GM19193 (cell line): ENCODE data around the gene LEPROT.

Experiments used
- POLR2A ChIP-seq: IDR thresholded peaks from 4 replicates; pipeline ENCODE4 v1.6.1; 2011; ENCODE audit not compliant: insufficient read depth, insufficient read length; ENCODE audit errors: extremely low read depth

LEPROT gene

GRCh38 chr1:65420590-65421350 lies at the start of gene LEPROT, which contains the start of gene LEPR:
Gene LEPROT, plus strand, starts transcription at chr1:65420668. Its CDS starts 57 bp downstream, at chr1:65420725.
Gene LEPR, plus strand, starts transcription at chr1:65420668. Its CDS starts 144,898 bp downstream, at chr1:65565566.
- TF ChIP-seq POLR2A = peak; percentile 81

GRCh38 chr1:65371544-65371943 lies 48.9 kb upstream of the LEPROT start:
- no peak for TF ChIP-seq POLR2A

GRCh38 chr1:65372557-65372956 lies 47.9 kb upstream of the LEPROT start:
- TF ChIP-seq POLR2A = no peak

GRCh38 chr1:65377496-65378246 lies 42.8 kb upstream of the LEPROT start:
- no peak for TF ChIP-seq POLR2A

GRCh38 chr1:65378247-65378946 lies 42.1 kb upstream of the LEPROT start:
- no peak for TF ChIP-seq POLR2A

GRCh38 chr1:65386439-65386838 lies 34.0 kb upstream of the LEPROT start:
- no peak for TF ChIP-seq POLR2A

- TF ChIP-seq POLR2A = no peak
These were observed 32.6 kb upstream of the LEPROT start for GRCh38 chr1:65387821-65388220.

GRCh38 chr1:65388908-65389695 lies 31.4 kb upstream of the LEPROT start:
- no peak for TF ChIP-seq POLR2A

GRCh38 chr1:65392497-65392896 lies 28.0 kb upstream of the LEPROT start:
- TF ChIP-seq POLR2A = no peak

- no peak for TF ChIP-seq POLR2A
These were observed 27.1 kb upstream of the LEPROT start for GRCh38 chr1:65393347-65393746.

- TF ChIP-seq POLR2A = no peak
These were observed 26.5 kb upstream of the LEPROT start for GRCh38 chr1:65393928-65394327.

- TF ChIP-seq POLR2A = no peak
These were observed 24.4 kb upstream of the LEPROT start for GRCh38 chr1:65395887-65396612.

- TF ChIP-seq POLR2A = no peak
These were observed 22.4 kb upstream of the LEPROT start for GRCh38 chr1:65398083-65398482.

- TF ChIP-seq POLR2A = no peak
These were observed 21.5 kb upstream of the LEPROT start for GRCh38 chr1:65399003-65399402.
